CD14-positive monocyte (primary cell): Measurements from ENCODE around the gene DNAJC30. TPM values are rescaled to one million over a fixed set of nuclear protein-coding genes. Genes with fewer than 3 reads are reported as not detected.
A peak's percentile ranks its signal among the peaks of the same experiment; 100 is the strongest.

ENCODE experiments used
- DNase-seq, 3 donors: peaks; one replicate each; pipeline ENCODE4 v3.0.0-alpha.2; 2011 to 2022
- H2AFZ ChIP-seq: 2 replicates; pipeline ENCODE4 v1.6.0; 2012; ENCODE audit warnings: mild to moderate bottlenecking, low read depth, low read length, inconsistent platforms; ENCODE audit not compliant: insufficient read depth, poor library complexity, severe bottlenecking
- H3K27ac ChIP-seq, 2 donors: 1 replicate in 1 of 2; 2 replicates in 1 of 2; pipeline ENCODE4 v1.5.1; 2012 to 2013; ENCODE audit warnings: low read length in 2 of 2, control low read depth in 1 of 2, inconsistent platforms in 1 of 2, low read depth in 1 of 2, mild to moderate bottlenecking in 1 of 2
- H3K27me3 ChIP-seq, 2 donors: one replicate each; pipeline versions ENCODE4 v1.6.0 to v1.6.1; 2011 to 2013; ENCODE audit warnings: low read length in 2 of 2; ENCODE audit not compliant: control insufficient read depth in 2 of 2, insufficient read depth in 2 of 2
- H3K36me3 ChIP-seq, 2 donors: replicated peaks in 1 of 2; 1 replicate in 1 of 2; 2 replicates in 1 of 2; pipeline versions ENCODE4 v1.5.1 to v1.6.1; 2012 to 2013; ENCODE audit warnings: low read length in 2 of 2, control low read depth in 1 of 2, inconsistent platforms in 1 of 2, mild to moderate bottlenecking in 1 of 2; ENCODE audit not compliant: insufficient read depth in 2 of 2, control insufficient read depth in 1 of 2
- H3K4me1 ChIP-seq, 2 donors: 1 replicate in 1 of 2; 2 replicates in 1 of 2; pipeline versions ENCODE4 v1.5.1 to v1.6.1; 2012 to 2013; ENCODE audit warnings: low read length in 2 of 2, control low read depth in 1 of 2, inconsistent platforms in 1 of 2, mild to moderate bottlenecking in 1 of 2, moderate library complexity in 1 of 2; ENCODE audit not compliant: insufficient read depth in 2 of 2, control insufficient read depth in 1 of 2
- H3K4me2 ChIP-seq: replicated peaks from 2 replicates; pipeline ENCODE3; 2012; ENCODE audit warnings: low read length, moderate library complexity, mild to moderate bottlenecking; ENCODE audit not compliant: poor library complexity, severe bottlenecking; ENCODE audit errors: extremely low read depth
- H3K4me3 ChIP-seq, 3 experiments: fragments of 200-600 bp in 1 of 3; sonication (generic) in 1 of 3; replicated peaks in 1 of 3; 1 replicate in 2 of 3; 2 replicates in 1 of 3; pipeline ENCODE4 v1.5.1; 2011 to 2013; ENCODE audit warnings: low read length in 3 of 3, mild to moderate bottlenecking in 3 of 3, control low read depth in 2 of 3, low read depth in 2 of 3, inconsistent platforms in 1 of 3, moderate library complexity in 1 of 3
- H3K79me2 ChIP-seq: 2 replicates; pipeline ENCODE4 v1.6.0; 2012; ENCODE audit warnings: mild to moderate bottlenecking, control low read depth, inconsistent platforms, low read length, moderate library complexity; ENCODE audit not compliant: insufficient read depth
- H3K9ac ChIP-seq: 2 replicates; pipeline ENCODE4 v1.6.0; 2017; ENCODE audit warnings: low read length, mild to moderate bottlenecking; ENCODE audit not compliant: insufficient read depth, poor library complexity, severe bottlenecking
- H3K9me3 ChIP-seq, 2 donors: replicated peaks in 1 of 2; 1 replicate in 1 of 2; 2 replicates in 1 of 2; pipeline versions ENCODE4 v1.5.1 to v1.6.1; 2012 to 2013; ENCODE audit warnings: low read length in 2 of 2, control low read depth in 1 of 2; ENCODE audit not compliant: control insufficient read depth in 1 of 2, insufficient read depth in 1 of 2
- H4K20me1 ChIP-seq: 2 replicates; pipeline ENCODE4 v1.6.0; 2012; ENCODE audit warnings: mild to moderate bottlenecking, low read length, control low read depth, moderate library complexity; ENCODE audit not compliant: insufficient read depth
- H3K27ac Mint-ChIP-seq, 7 donors: one replicate each; pipeline ENCODE4 v1.8.0; 2020; ENCODE audit warnings: mild to moderate bottlenecking in 7 of 7, mixed read lengths in 7 of 7, moderate library complexity in 6 of 7, inconsistent platforms in 2 of 7
- H3K27me3 Mint-ChIP-seq, 3 donors: one replicate each; pipeline ENCODE4 v1.8.0; 2021 to 2022; ENCODE audit warnings: low read depth in 3 of 3, mild to moderate bottlenecking in 3 of 3, mixed read lengths in 3 of 3, moderate library complexity in 3 of 3, inconsistent platforms in 1 of 3
- H3K36me3 Mint-ChIP-seq, 2 donors: one replicate each; pipeline ENCODE4 v1.8.0; 2020; ENCODE audit warnings: mixed read lengths in 2 of 2, inconsistent platforms in 1 of 2, mild to moderate bottlenecking in 1 of 2
- H3K4me1 Mint-ChIP-seq: one replicate; pipeline ENCODE4 v1.8.0; 2020; ENCODE audit warnings: mild to moderate bottlenecking, mixed read lengths
- H3K4me3 Mint-ChIP-seq, 2 donors: one replicate each; pipeline ENCODE4 v1.8.0; 2020; ENCODE audit warnings: mild to moderate bottlenecking in 2 of 2, mixed read lengths in 2 of 2, moderate library complexity in 1 of 2
- H3K9me3 Mint-ChIP-seq, 7 donors: one replicate each; pipeline ENCODE4 v1.8.0; 2020 to 2022; ENCODE audit warnings: mixed read lengths in 7 of 7, mild to moderate bottlenecking in 6 of 7, moderate library complexity in 6 of 7, inconsistent platforms in 2 of 7
- CTCF ChIP-seq: fragments of 200-600 bp; IDR thresholded peaks from one replicate; pipeline ENCODE4 v1.8.0; 2022; ENCODE audit warnings: antibody characterized with exemption, mild to moderate bottlenecking
- WGBS: methylation state at CpG from one replicate; pipeline ENCODE4 v1.1.5; 2013; ENCODE audit warnings: missing lambda C conversion rate; ENCODE audit not compliant: insufficient coverage; 5-methylcytosine and 5-hydroxymethylcytosine counted together
- intact Hi-C, 2 donors: fragments of 100-400 bp; cut with micrococcal nuclease; formaldehyde crosslinking; loops; one replicate each; pipeline versions ENCODE4 v1.15.0 to v1.15.1; 2023
- polyA plus RNA-seq, 3 donors: library from polyadenylated mRNA; depleted of rRNA in 1 of 3; unstranded in 2 of 3; stranded (reverse) in 1 of 3; fragments of 300-500 nt in 2 of 3; fragments of >200 nt in 1 of 3; fragmentation: Illumina TruSeq in 2 of 3; gene quantifications; 1 replicate in 2 of 3; 2 replicates in 1 of 3; pipeline ENCODE4 v1.2.3, GENCODE V29; 2012 to 2021

DNAJC30 gene
- polyA plus RNA-seq, 3 donors: 2.4 to 5.2 (median 3.2) TPM

GRCh38 chr7:73647725-73648592, 35.3 kb downstream of the DNAJC30 start:
- no peak overlapping the region for H3K4me3 ChIP-seq
- H3K27ac ChIP-seq: no peak overlapping the region
- no peak for DNase-seq
- Mint-ChIP-seq H3K9me3 (peaks cover 0 to 9% (median 3%) of the 10 kb centered on the region in 7 donors), H3K36me3 (peaks cover 0 to 2% of the 10 kb centered on the region in 2 donors), H3K27me3 (peaks cover 66 to 93% (median 76%) of the 10 kb centered on the region in 3 donors), H3K4me1 (peaks cover 18% of the 10 kb centered on the region), H3K4me3 (peak overlapping the region in 1 of 2 donors; percentile 86), H3K27ac (no peak overlapping the region)
- H4K20me1 ChIP-seq: no peaks in the 10 kb centered on the region
- peaks cover 3 to 8% of the 10 kb centered on the region in 2 donors for H3K4me1 ChIP-seq
- peaks cover under 1 to 10% of the 10 kb centered on the region in 2 donors for H3K9me3 ChIP-seq
- 2% methylated on average over 62 of the region's 62 CpGs for WGBS
- H3K4me2 ChIP-seq: peak overlapping the region; percentile 26
- TF ChIP-seq CTCF: no peak
- H3K36me3 ChIP-seq: no peaks in the 10 kb centered on the region
- H3K27me3 ChIP-seq: peaks cover 31 to 73% of the 10 kb centered on the region in 2 donors
- no peak overlapping the region for H2AFZ ChIP-seq
- H3K79me2 ChIP-seq: no peaks in the 10 kb centered on the region
- H3K9ac ChIP-seq: no peak overlapping the region
- intact Hi-C loops: no loop called here

DNA sequence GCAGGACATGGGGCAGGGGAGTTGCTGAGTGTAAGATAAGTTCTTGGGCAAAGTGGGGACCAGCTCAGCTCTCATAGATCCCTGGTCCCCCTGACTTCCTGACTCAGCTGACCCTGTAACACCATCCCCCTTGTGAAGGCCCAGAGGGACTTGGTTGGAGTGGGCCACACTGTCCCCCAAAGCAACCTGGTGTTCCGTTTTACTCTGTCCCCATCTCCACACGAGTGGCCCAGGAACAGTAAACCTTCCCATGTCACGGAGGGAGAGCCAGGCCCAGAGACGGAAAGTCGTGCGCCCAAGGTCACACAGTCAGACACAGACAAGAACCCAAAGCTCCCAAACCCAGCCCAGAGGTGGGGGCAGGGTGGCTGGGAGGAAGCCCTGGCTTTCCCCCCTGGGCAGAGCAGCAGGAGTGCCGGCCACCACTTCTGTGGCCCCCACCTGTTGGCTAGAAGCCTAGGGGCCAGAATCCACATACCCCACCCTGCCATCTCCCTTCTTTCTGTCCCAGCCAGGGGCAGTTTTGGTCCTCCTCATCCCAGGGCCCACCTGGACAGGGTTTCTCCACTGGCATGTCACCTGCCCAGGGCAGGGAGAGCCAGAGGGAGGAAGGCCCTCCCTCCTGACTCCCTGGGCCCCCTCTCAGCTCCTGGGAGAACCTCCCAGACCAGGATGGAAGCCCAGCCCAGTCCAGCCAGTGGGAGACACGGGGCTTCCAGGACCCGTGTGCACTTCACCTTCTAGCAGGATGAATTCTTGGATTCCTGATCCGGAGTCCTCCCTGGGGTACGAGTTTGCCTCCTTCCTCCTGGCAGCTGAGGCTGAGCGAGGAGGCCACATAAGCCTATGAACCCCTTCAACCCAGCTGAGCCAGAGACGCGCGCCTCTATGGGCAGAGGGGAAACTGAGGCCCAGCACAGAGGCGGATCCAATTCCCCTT, 36.2 kb downstream of the DNAJC30 start:
- Histone ChIP-seq H3K79me2 (no peaks in the 10 kb centered on the region), H4K20me1 (no peaks in the 10 kb centered on the region), H3K36me3 (no peaks in the 10 kb centered on the region), H3K9me3 (peaks cover 10 to 11% of the 10 kb centered on the region in 2 donors), H3K4me2 (no peak overlapping the region), H3K4me1 (peaks cover 3 to 8% of the 10 kb centered on the region in 2 donors), H3K27ac (no peak overlapping the region), H3K9ac (no peak overlapping the region), H3K27me3 (peaks cover 31 to 70% of the 10 kb centered on the region in 2 donors), H3K4me3 (no peak overlapping the region), H2AFZ (no peak overlapping the region)
- TF ChIP-seq CTCF: no peak
- Mint-ChIP-seq H3K27me3 (peaks cover 64 to 90% (median 78%) of the 10 kb centered on the region in 3 donors), H3K4me3 (peak overlapping the region in 1 of 2 donors; percentile 71), H3K4me1 (peaks cover 18% of the 10 kb centered on the region), H3K36me3 (peaks cover 0 to 2% of the 10 kb centered on the region in 2 donors), H3K27ac (no peak overlapping the region), H3K9me3 (peaks cover 0 to 19% (median 9%) of the 10 kb centered on the region in 7 donors)
- 27% methylated on average over 10 of the region's 16 CpGs for WGBS
- no peak for DNase-seq
- intact Hi-C loops: no loop called here
